DMS 273 (cell line): Measurements from ENCODE around the gene FAAP20.

ENCODE experiments used
- DNase-seq: peaks from one replicate; lab custom pipeline; 2025; ENCODE audit not compliant: unreplicated experiment; lab: John Stamatoyannopoulos, UW

FAAP20 gene

GRCh38 chr1:2212532-2213491 is 18.2 kb upstream of the FAAP20 start:
- peak; percentile 84 for DNase-seq

GRCh38 chr1:2212274-2212531 is 17.6 kb upstream of the FAAP20 start:
- no peak for DNase-seq

GRCh38 chr1:2210786-2211185 is 16.2 kb upstream of the FAAP20 start:
- DNase-seq = no peak

GRCh38 chr1:2210084-2210653 is 15.6 kb upstream of the FAAP20 start:
- no peak for DNase-seq

GRCh38 chr1:2209400-2210083 is 15.0 kb upstream of the FAAP20 start:
- no peak for DNase-seq

- DNase-seq = peak; percentile 55
These were observed 14.0 kb upstream of the FAAP20 start for GRCh38 chr1:2208309-2209239.

GRCh38 chr1:2206813-2207487 is 12.4 kb upstream of the FAAP20 start:
- no peak for DNase-seq

- peak; percentile 88 for DNase-seq
These were observed 10.8 kb upstream of the FAAP20 start for GRCh38 chr1:2205191-2205952.

GRCh38 chr1:2204415-2205190 is 10.0 kb upstream of the FAAP20 start:
- peak; percentile 82 for DNase-seq

GRCh38 chr1:2203671-2204414 is 9.3 kb upstream of the FAAP20 start:
- no peak for DNase-seq

- no peak for DNase-seq
These were observed 8.4 kb upstream of the FAAP20 start for GRCh38 chr1:2202843-2203601.

- no peak for DNase-seq
These were observed 7.5 kb upstream of the FAAP20 start for GRCh38 chr1:2202008-2202575.

- no peak for DNase-seq
These were observed 6.5 kb upstream of the FAAP20 start for GRCh38 chr1:2201062-2201461.

GRCh38 chr1:2200308-2200943 is 5.9 kb upstream of the FAAP20 start:
- DNase-seq = no peak

GRCh38 chr1:2199042-2199810 is 4.7 kb upstream of the FAAP20 start:
- no peak for DNase-seq

- DNase-seq = peak; percentile 53
These were observed 4.0 kb upstream of the FAAP20 start for GRCh38 chr1:2198571-2198970.
